ENCODE data around the gene MS4A12.
"Not testable (repeated sequence)": the region's sequence is repeated elsewhere in the genome, so short reads cannot be mapped to it uniquely, and the experiment has no call there.

MS4A12 gene, protein sequence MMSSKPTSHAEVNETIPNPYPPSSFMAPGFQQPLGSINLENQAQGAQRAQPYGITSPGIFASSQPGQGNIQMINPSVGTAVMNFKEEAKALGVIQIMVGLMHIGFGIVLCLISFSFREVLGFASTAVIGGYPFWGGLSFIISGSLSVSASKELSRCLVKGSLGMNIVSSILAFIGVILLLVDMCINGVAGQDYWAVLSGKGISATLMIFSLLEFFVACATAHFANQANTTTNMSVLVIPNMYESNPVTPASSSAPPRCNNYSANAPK
- total RNA-seq: 0 reads per million in 2 experiments

DNA sequence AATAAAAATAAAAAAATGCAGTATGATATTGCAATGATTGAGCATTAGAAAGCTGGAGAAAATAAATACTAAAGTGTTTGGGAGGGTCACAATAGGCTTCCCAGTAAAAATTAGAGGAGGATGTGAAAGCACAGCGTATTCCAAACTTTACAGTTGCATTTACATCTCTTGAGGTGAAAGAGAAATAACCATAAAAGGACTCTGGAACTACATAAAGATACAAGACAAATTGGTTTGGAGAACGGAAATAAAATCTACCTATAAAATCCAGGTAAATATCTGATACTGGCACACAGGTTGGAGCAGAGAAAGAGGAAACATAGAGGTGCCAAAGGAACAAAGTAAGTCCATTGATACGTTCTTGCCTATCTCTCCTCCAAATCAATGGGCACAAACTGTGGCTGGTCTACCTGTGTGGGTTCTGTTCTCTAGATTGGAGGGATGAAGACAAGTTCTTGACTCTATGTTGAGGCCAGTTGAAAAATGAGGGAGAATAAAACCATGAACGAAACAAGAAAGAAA, at the start of gene MS4A12:
Gene MS4A12 (plus strand): TSS at position 291 of the 522 bp plus-strand sequence. CDS start 4,541 bp downstream, outside the sequence.
- DNase-seq (ENCODE audit: low read depth): no peak

DNA sequence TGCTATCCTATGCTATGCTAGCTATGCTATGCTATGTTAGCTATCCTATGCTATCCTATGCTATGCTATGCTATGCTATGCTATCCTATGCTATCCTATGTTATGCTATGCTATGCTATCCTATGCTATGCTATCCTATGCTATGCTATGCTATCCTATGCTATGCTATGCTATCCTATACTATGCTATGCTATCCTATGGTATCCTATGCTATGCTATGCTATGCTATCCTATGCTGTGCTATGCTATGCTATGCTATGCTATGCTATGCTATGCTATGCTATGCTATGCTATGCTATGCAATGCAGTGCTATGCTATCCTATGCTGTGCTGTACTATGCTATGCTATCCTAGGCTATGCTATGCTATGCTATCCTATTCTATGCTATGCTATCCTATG, 45.5 kb upstream of the MS4A12 start:
- DNase-seq (ENCODE audit: low read depth): no peak

DNA sequence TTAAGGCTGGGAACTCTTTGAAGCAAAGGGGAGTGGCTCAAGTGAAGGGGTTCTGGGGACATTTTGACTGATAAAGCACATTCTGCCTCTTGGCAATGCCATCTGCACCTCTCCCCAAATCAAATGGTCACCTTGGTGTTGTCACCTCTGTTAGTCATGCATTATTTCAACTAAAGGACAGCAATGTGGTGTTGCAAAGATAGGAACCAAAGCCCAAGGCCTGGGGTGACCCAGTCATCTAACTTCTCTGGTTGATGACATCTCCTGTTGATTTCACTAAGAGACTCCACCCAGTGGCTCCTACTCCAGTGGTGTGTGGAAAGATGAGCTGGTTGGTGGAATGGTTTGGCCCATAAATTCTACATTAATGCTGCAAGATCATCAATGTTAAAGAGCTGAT, 44.7 kb upstream of the MS4A12 start:
- DNase-seq (ENCODE audit: low read depth): no peak

- not testable (repeated sequence) for DNase-seq (ENCODE audit: low read depth)
These were observed 41.4 kb upstream of the MS4A12 start for GRCh38 chr11:60451185-60451584.

DNA sequence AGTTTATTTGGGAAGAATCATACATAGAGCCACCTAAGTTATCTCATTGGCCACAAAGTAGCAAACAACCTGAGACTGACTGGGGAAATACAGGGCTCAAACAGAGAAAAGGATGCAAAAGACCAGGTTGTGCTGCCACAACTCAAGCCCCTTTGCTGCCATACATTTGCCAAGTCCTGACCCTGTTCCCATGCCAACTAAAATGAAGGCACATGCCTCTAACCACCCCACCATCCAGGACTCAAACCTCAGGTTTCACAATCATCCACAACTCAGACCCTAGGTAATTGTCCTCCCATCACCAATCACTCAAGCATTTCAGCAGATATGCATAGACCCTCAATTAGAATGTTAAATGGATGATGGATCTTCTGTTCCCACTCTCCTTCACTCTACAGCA, 38.4 kb upstream of the MS4A12 start:
- no peak for DNase-seq (ENCODE audit: low read depth)

GRCh38 chr11:60455531-60456042, 37.0 kb upstream of the MS4A12 start, which contains the start of gene MS4A1:
Gene MS4A1 (plus strand): TSS chr11:60455847. CDS start chr11:60462375, 6,528 bp downstream.
- no peak for DNase-seq (ENCODE audit: low read depth)

DNA sequence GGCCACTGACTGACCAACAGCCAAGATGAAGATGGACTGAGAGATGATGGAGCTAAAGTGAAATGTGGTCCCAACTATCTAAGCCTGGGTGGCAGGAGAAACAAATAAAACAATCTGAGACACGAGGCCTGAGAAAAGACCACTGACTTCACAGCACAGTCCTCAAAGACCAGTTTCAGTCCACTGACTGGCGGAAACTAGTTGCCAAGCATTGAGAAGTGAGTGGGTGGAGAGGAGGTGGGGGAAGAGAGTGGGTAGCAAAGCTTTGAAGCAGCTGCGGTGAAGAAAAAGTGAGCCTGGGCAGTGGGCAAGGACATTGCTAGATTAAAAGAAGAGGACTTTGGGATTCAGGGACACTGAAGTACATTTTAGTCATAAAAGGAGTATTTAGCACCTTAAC, 35.0 kb upstream of the MS4A12 start:
- no peak for DNase-seq (ENCODE audit: low read depth)

- no peak for DNase-seq (ENCODE audit: low read depth)
These were observed 33.2 kb upstream of the MS4A12 start for GRCh38 chr11:60459345-60459744.

- DNase-seq (ENCODE audit: low read depth): no peak
These were observed 23.7 kb upstream of the MS4A12 start for GRCh38 chr11:60468829-60469228.

DNA sequence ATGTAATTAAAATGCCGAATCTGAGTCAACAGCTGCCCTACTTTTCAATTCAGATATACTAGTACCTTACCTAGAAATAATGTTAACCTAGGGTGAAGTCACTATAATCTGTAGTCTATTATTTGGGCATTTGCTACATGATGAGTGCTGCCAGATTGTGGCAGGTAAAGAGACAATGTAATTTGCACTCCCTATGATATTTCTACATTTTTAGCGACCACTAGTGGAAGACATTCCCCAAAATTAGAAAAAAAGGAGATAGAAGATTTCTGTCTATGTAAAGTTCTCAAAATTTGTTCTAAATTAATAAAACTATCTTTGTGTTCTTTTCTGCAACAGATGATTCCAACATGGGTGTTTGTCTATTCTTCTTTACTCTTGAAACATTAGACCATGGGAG, 22.9 kb upstream of the MS4A12 start:
- no peak for DNase-seq (ENCODE audit: low read depth)

- no peak for DNase-seq (ENCODE audit: low read depth)
These were observed 15.5 kb upstream of the MS4A12 start for GRCh38 chr11:60477035-60477445.

GRCh38 chr11:60482361-60482760, 10.2 kb upstream of the MS4A12 start:
- no peak for DNase-seq (ENCODE audit: low read depth)

DNA sequence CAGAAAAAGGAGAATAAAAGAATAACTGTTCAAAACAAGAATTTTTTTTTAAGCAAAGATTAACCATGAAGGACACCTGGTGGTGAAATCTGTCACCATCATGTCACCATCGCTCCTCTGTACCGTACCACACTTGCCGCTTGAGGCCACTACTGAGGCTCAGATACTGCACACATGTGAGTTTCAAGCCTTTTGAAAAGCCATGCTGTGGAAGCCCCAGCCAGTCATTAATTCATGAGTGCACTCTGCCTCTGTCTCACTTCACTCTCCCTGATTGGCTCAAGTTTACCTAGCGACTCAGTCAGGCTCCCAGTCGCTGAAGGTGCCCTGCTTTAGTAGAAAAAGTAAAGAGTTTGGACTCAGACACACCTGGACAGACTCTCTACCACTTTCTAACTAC, 6.6 kb upstream of the MS4A12 start:
- no peak for DNase-seq (ENCODE audit: low read depth)

- DNase-seq (ENCODE audit: low read depth): no peak
These were observed 876 bp downstream of the MS4A12 start for GRCh38 chr11:60493454-60493853.

DNA sequence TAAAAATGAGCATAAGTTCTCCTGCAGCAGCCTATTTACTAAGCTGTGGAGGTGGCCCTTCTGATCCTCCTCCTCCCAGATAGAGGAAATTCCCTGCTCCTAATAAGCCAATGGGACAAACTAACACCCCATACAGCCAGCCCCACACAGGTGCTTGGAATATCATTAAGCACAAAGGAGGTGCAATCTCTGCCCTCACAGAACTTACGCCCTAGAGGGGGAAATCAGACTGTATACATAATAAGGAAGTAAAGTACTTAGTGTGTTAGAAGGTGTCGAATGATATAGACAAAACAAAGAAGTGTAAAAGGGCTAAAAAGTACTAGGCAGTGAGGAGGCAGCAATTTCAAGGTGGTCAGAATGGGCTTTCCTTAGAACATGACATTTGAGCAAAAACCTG, 5.8 kb downstream of the MS4A12 start:
- no peak for DNase-seq (ENCODE audit: low read depth)

DNA sequence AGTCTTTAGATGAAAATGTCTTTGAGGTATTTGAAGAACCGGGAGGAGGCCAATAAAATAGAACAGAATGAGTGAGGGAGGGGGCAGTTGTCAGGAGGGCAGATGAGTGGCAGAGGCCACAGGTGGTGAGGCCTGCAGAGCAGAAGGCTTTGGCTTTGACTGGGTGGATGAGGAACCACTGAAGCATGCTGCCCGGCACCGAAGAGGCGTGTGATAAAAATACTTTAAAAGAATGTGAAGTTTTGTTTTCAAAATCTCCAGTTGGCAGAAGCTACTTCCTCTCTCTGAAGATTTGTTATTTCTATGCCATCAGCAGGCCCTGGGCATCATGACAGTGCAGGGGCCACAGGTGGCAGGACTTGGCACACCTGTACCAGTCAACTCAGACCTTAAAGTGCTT, 6.3 kb downstream of the MS4A12 start:
- no peak for DNase-seq (ENCODE audit: low read depth)

GRCh38 chr11:60500276-60500910, 7.8 kb downstream of the MS4A12 start:
- no peak for DNase-seq (ENCODE audit: low read depth)

GRCh38 chr11:60502221-60502775, 9.7 kb downstream of the MS4A12 start:
- DNase-seq (ENCODE audit: low read depth): no peak

DNA sequence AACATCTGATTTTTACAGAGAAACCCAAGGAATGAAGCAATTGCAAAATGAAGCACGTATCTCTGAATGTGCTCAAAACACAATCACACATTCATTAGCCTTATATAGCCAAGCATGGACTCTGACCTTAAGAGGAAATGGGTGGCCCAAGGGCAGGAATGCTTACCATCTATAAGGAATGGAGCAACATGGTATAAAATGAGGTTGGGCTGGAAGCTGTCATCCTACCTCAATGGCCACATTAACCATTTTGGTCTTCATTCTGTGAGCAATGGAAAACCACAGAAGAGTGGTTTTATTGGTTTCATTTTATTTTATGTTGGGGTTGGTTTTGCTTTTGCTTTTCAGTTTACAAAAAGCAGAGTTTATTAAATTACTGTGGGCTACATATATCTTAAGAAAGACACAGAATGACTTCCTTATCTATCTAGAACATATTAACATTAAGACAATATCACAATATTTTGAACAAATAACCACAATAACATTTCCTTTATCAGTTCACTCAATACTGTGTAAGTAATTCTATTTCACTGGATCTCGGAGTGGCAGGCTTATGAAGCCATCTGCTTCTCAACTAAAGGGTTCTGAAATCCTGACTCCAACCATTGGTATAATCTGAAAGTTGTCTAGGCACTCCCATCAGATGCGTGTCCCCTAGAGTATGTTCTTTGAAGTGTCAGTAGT, 11.8 kb downstream of the MS4A12 start:
- DNase-seq (ENCODE audit: low read depth): no peak

DNA sequence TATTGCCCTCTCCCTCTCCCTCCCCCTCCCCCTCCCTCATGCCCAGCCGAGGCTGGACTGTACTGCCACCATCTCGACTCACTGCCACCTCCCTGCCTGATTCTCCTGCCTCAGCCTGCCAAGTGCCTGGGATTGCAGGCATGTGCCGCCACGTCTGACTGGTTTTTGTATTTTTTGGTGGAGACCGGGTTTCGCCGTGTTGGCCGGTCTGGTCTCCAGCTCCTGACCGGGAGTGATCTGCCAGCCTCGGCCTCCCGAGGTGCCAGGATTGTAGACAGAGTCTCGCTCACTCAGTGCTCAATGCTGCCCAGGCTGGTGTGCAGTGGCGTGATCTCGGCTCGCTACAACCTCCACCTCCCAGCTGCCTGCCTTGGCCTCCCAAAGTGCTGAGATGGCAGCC, 17.0 kb downstream of the MS4A12 start:
- not testable (repeated sequence) for DNase-seq (ENCODE audit: low read depth)

- DNase-seq (ENCODE audit: low read depth): not testable (repeated sequence)
These were observed 17.6 kb downstream of the MS4A12 start for GRCh38 chr11:60510209-60510608.

GRCh38 chr11:60511393-60511792, 18.8 kb downstream of the MS4A12 start:
- no peak for DNase-seq (ENCODE audit: low read depth)
